Testis (tissue), 3 donors: ENCODE measurements around the gene SLC6A17. TPM values are rescaled to one million over a fixed set of nuclear protein-coding genes. Genes with fewer than 3 reads are reported as not detected.

Experiments
- DNase-seq: peaks from one replicate; pipeline ENCODE4 v3.0.0-alpha.2; 2019
- H3K27ac ChIP-seq, 2 donors: fragments of 200-600 bp; sonication (generic); one replicate each; pipeline ENCODE4 v1.5.1; 2019
- H3K27me3 ChIP-seq: fragments of 200-600 bp; sonication (generic); one replicate; pipeline ENCODE4 v1.5.1; 2019
- H3K36me3 ChIP-seq: fragments of 200-600 bp; sonication (generic); one replicate; pipeline ENCODE4 v1.5.1; 2017; ENCODE audit warnings: low read depth; ENCODE audit errors: missing control alignments
- H3K4me1 ChIP-seq: fragments of 200-600 bp; sonication (generic); one replicate; pipeline ENCODE4 v1.5.1; 2019
- H3K4me3 ChIP-seq, 2 donors: fragments of 200-600 bp; sonication (generic); one replicate each; pipeline ENCODE4 v1.5.1; 2017 to 2019
- H3K9me3 ChIP-seq: fragments of 200-600 bp; sonication (generic); one replicate; pipeline ENCODE4 v1.5.1; 2017
- POLR2A ChIP-seq: fragments of 450-650 bp; IDR thresholded peaks from one replicate; pipeline ENCODE4 v1.6.1; 2017; ENCODE audit warnings: antibody characterized with exemption, mild to moderate bottlenecking, moderate library complexity
- WGBS, 2 donors: methylation state at CpG; one replicate each; pipeline ENCODE4 v1.1.5; 2018; 5-methylcytosine and 5-hydroxymethylcytosine counted together
- intact Hi-C: fragments of 100-400 bp; cut with DNase I; formaldehyde crosslinking; loops from one replicate; pipeline ENCODE4 v1.15.1; 2023; ENCODE audit warnings: low total_unique reads
- polyA plus RNA-seq: library from polyadenylated mRNA; stranded (reverse); fragments of 350-450 nt; fragmentation: Illumina TruSeq; extraction: RNeasy Lipid Tissue Mini Kit (QIAGEN cat#74804); gene quantifications from one replicate; pipeline ENCODE4 v1.2.3, GENCODE V29; 2014; ENCODE audit warnings: low read depth, low replicate concordance; ENCODE audit not compliant: insufficient read depth
- total RNA-seq, 2 donors: library from RNA; depleted of rRNA; stranded (reverse); fragments of >200 nt; gene quantifications; one replicate each; pipeline ENCODE4 v1.2.3, GENCODE V29; 2016
- TF ChIP-seq, protein P1 (sequence below), 3 experiments: fragments of 450-650 bp in 2 of 3; fragments of 200-600 bp in 1 of 3; sonication (generic) in 1 of 3; IDR thresholded peaks; one replicate each; pipeline ENCODE4 v1.5.1; 2016 to 2019; ENCODE audit warnings: antibody characterized with exemption in 3 of 3, mild to moderate bottlenecking in 2 of 3, moderate library complexity in 1 of 3

SLC6A17 gene
- total and polyA plus RNA-seq, 3 donors from 2014 or later: 3.6 to 5.3 (median 4.5) TPM

DNA sequence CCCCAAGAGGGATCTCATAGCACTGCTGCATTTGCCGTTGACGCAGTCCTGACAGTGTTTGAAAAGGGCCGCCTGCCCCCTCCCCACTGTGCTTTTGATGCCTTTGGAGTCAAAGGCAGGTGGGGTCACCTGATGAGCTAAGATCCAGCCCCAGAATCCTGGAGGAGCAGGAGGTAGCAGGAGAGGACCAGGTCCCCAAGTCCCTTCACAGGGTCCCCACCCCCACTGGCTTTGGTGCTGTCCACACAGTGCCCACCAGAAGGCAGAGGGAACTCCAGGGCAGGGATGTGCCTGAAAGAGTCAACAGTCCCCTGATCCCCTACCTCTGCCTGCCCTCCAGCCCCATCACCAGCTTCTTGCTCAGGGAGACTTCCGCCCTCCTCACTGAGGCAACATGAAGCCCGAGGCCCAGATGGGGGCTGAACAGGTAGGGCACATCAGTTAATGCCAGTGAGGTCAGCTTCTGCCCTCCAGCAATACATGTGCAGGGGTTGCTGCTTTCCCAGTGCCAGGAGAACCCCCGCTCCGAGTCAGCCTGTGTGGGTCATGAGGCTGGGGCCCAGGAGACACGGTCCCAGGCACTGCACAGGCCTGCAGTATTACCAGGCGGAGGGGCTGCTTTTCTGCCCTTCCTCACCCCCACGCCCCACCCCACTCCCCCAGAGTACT is 51.0 kb downstream of the SLC6A17 start:
- Histone ChIP-seq H3K27me3 (no peaks in the 10 kb centered on the region), H3K27ac (no peak overlapping the region), H3K4me3 (no peak overlapping the region), H3K36me3 (no peaks in the 10 kb centered on the region), H3K4me1 (no peaks in the 10 kb centered on the region), H3K9me3 (no peaks in the 10 kb centered on the region)
- TF ChIP-seq, protein P1, sequence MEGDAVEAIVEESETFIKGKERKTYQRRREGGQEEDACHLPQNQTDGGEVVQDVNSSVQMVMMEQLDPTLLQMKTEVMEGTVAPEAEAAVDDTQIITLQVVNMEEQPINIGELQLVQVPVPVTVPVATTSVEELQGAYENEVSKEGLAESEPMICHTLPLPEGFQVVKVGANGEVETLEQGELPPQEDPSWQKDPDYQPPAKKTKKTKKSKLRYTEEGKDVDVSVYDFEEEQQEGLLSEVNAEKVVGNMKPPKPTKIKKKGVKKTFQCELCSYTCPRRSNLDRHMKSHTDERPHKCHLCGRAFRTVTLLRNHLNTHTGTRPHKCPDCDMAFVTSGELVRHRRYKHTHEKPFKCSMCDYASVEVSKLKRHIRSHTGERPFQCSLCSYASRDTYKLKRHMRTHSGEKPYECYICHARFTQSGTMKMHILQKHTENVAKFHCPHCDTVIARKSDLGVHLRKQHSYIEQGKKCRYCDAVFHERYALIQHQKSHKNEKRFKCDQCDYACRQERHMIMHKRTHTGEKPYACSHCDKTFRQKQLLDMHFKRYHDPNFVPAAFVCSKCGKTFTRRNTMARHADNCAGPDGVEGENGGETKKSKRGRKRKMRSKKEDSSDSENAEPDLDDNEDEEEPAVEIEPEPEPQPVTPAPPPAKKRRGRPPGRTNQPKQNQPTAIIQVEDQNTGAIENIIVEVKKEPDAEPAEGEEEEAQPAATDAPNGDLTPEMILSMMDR (IDR thresholded peaks at IDR 0.05): no peak
- no peak for TF ChIP-seq POLR2A
- WGBS, 2 donors: 82 to 91% methylated on average over 8 to 10 of the region's 10 CpGs
- intact Hi-C loops: loop anchor here (10.0 kb wide), 1 partner anchor 294 kb away; no protein-coding TSS in a partner anchor
- DNase-seq: no peak

DNA sequence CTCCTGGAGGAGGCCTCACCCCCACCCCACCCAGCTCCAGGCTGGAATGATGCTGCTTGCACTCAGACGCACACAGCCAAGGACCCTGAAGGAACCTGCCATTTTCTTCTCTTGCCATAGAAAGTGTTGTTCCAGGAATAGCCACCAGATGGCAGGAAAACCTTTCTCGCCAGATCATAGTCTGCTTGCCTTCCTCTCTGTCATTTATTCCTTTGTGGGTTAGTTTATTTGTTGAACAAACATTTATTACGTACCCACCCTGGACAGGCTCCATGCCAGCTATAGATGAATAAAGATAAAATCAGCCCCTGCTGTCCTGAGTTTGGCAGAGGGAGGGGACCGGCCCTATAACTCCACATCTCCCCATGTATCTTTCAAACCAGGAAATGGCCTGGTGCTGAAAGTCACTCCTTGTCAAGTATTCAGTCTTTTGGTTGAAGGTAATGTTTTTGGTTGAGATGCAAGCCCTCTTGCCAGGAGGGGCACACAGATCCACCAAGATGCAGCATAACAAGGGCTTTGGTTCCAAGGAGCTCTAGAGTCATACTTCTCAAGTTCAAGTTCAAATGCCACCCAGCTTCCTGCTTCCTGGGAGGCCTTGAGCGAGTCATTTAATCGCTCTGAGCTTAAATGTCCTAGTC is 52.8 kb downstream of the SLC6A17 start:
- H3K9me3 ChIP-seq: no peaks in the 10 kb centered on the region
- 44 to 46% methylated on average over 5 to 6 of the region's 6 CpGs for WGBS, 2 donors
- H3K36me3 ChIP-seq: no peaks in the 10 kb centered on the region
- peak; percentile 77 for DNase-seq
- no peaks in the 10 kb centered on the region for H3K4me1 ChIP-seq
- H3K27ac ChIP-seq: no peak overlapping the region
- H3K4me3 ChIP-seq: no peak overlapping the region
- H3K27me3 ChIP-seq: no peaks in the 10 kb centered on the region
- intact Hi-C loops: loop anchor here (10.0 kb wide), 1 partner anchor 292 kb away; no protein-coding TSS in a partner anchor
- TF ChIP-seq, protein P1 (IDR thresholded peaks at IDR 0.05): peak; percentile 80 to 91 (median 90)
- no peak for TF ChIP-seq POLR2A

DNA sequence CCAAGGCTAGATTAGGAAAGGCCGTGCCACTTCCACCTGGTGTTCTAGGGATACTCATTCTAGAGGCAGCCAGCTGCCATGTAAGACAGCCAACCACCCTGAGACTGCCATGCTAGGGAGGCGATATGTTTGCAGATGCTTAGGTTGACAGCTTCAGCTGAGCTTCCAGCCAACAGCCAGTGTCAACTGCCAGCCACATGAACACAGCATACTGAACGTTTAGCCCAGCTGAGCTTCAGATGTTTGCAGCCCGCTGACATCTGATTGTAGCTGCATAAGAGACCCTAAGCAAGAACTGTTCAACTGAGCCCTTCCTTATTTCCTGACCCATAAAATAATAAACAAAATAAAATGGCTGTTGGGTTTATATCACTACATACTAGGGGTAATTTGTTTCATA is 54.9 kb downstream of the SLC6A17 start:
- no peak for DNase-seq
- no peak for TF ChIP-seq POLR2A
- TF ChIP-seq, protein P1 (IDR thresholded peaks at IDR 0.05): no peak
- no peak overlapping the region for H3K27ac ChIP-seq
- intact Hi-C loops: loop anchor here (5.0 to 10.0 kb wide), 2 partner anchors 107 to 290 kb away; no protein-coding TSS in a partner anchor
- no peaks in the 10 kb centered on the region for H3K27me3 ChIP-seq
- H3K4me1 ChIP-seq: no peaks in the 10 kb centered on the region
- no peaks in the 10 kb centered on the region for H3K9me3 ChIP-seq
- WGBS, 2 donors: 87 to 91% methylated on average over 4 of the region's 4 CpGs
- no peaks in the 10 kb centered on the region for H3K36me3 ChIP-seq
- H3K4me3 ChIP-seq: no peak overlapping the region

DNA sequence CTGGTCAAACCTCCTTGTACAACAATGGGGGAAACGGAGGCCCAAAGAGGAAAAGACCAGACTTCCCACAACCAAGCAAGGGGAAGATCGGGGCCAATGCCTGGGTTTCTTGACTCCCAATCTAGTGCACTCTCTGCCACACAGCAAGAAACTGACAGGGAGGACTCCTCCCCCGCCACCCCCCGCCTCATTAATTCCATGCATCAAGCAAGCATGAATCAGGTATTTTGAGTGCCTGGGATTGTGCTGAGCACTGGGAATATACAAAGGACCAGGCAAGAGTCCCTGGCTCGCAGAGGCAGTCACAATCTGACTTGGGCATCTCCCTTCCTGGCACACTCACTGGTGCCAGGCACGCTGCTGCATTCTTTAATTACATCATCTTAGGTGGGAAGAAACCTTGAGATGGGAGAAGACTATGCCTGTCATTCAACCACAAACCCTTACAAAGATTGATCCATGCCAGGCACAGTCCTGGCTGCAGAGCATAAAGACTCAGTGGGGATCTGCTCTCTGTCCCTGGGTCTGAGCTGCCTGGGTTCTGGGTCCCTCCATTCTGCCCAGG is 55.4 kb downstream of the SLC6A17 start:
- Histone ChIP-seq H3K4me3 (no peak overlapping the region), H3K27ac (no peak overlapping the region), H3K36me3 (no peaks in the 10 kb centered on the region), H3K27me3 (no peaks in the 10 kb centered on the region), H3K9me3 (no peaks in the 10 kb centered on the region), H3K4me1 (no peaks in the 10 kb centered on the region)
- WGBS, 2 donors: 85 to 94% methylated on average over 4 to 6 of the region's 6 CpGs
- intact Hi-C loops: loop anchor here (5.0 to 10.0 kb wide), 2 partner anchors 107 to 289 kb away; no protein-coding TSS in a partner anchor
- TF ChIP-seq, protein P1 (IDR thresholded peaks at IDR 0.05): no peak
- no peak for TF ChIP-seq POLR2A
- no peak for DNase-seq
